ENCODE measurements around the gene NR5A2.

The NR5A2 gene

GRCh38 chr1:200027264-200027823 is at the start of gene NR5A2:
NR5A2 (plus strand) TSS chr1:200027710; CDS start chr1:200027848, 138 bp downstream.
- DNase-seq (ENCODE audit: low read depth) = no peak

- no peak for DNase-seq (ENCODE audit: low read depth)
Measured at GRCh38 chr1:199978408-199978940, 49.0 kb upstream of the NR5A2 start.

- no peak for DNase-seq (ENCODE audit: low read depth)
Measured at GRCh38 chr1:199979071-199979470, 48.4 kb upstream of the NR5A2 start.

GRCh38 chr1:199981584-199981983 is 45.9 kb upstream of the NR5A2 start:
- DNase-seq (ENCODE audit: low read depth) = no peak

GRCh38 chr1:199982606-199983005 is 44.9 kb upstream of the NR5A2 start:
- DNase-seq (ENCODE audit: low read depth) = no peak

- no peak for DNase-seq (ENCODE audit: low read depth)
Measured at GRCh38 chr1:199983531-199983930, 44.0 kb upstream of the NR5A2 start.

- no peak for DNase-seq (ENCODE audit: low read depth)
Measured at GRCh38 chr1:199995096-199995685, 32.3 kb upstream of the NR5A2 start.

GRCh38 chr1:200005165-200005564 is 22.3 kb upstream of the NR5A2 start:
- no peak for DNase-seq (ENCODE audit: low read depth)

- no peak for DNase-seq (ENCODE audit: low read depth)
Measured at GRCh38 chr1:200006711-200007110, 20.8 kb upstream of the NR5A2 start.

- DNase-seq (ENCODE audit: low read depth) = no peak
Measured at GRCh38 chr1:200015811-200016210, 11.7 kb upstream of the NR5A2 start.

- no peak for DNase-seq (ENCODE audit: low read depth)
Measured at GRCh38 chr1:200021577-200022238, 5.8 kb upstream of the NR5A2 start.

- no peak for DNase-seq (ENCODE audit: low read depth)
Measured at GRCh38 chr1:200022239-200022804, 5.2 kb upstream of the NR5A2 start.

GRCh38 chr1:200028586-200029034 is 1.1 kb downstream of the NR5A2 start:
- no peak for DNase-seq (ENCODE audit: low read depth)

- no peak for DNase-seq (ENCODE audit: low read depth)
Measured at GRCh38 chr1:200029035-200029821, 1.7 kb downstream of the NR5A2 start.

GRCh38 chr1:200029822-200030152 is 2.3 kb downstream of the NR5A2 start:
- DNase-seq (ENCODE audit: low read depth) = no peak

GRCh38 chr1:200030791-200031190 is 3.3 kb downstream of the NR5A2 start:
- no peak for DNase-seq (ENCODE audit: low read depth)

- DNase-seq (ENCODE audit: low read depth) = no peak
Measured at GRCh38 chr1:200033511-200034261, 6.2 kb downstream of the NR5A2 start.

GRCh38 chr1:200034262-200034557 is 6.7 kb downstream of the NR5A2 start:
- DNase-seq (ENCODE audit: low read depth) = no peak

GRCh38 chr1:200034761-200035396 is 7.4 kb downstream of the NR5A2 start:
- DNase-seq (ENCODE audit: low read depth) = no peak

GRCh38 chr1:200035397-200035955 is 8.0 kb downstream of the NR5A2 start:
- DNase-seq (ENCODE audit: low read depth) = no peak

Measured in stimulated activated CD8-positive, alpha-beta memory T cell treated with anti-CD3 and anti-CD28 coated beads, Interleukin-12 subunit alpha, Interleukin-12 subunit beta, amount 100 ng/mL, for 4 hours (primary cell).